Stimulated activated CD8-positive, alpha-beta memory T cell treated with anti-CD3 and anti-CD28 coated beads, Interleukin-12 subunit alpha, Interleukin-12 subunit beta, amount 100 ng/mL, for 24 hours (primary cell): ENCODE results near the gene SPOCK2.
"Not testable (repeated sequence)": the region's sequence is repeated elsewhere in the genome, so short reads cannot be mapped to it uniquely, and the experiment has no call there.

ENCODE experiments used
- DNase-seq: peaks from one replicate; pipeline ENCODE4 v3.0.0-alpha.2; 2020; ENCODE audit errors: extremely low read depth

The SPOCK2 gene

DNA sequence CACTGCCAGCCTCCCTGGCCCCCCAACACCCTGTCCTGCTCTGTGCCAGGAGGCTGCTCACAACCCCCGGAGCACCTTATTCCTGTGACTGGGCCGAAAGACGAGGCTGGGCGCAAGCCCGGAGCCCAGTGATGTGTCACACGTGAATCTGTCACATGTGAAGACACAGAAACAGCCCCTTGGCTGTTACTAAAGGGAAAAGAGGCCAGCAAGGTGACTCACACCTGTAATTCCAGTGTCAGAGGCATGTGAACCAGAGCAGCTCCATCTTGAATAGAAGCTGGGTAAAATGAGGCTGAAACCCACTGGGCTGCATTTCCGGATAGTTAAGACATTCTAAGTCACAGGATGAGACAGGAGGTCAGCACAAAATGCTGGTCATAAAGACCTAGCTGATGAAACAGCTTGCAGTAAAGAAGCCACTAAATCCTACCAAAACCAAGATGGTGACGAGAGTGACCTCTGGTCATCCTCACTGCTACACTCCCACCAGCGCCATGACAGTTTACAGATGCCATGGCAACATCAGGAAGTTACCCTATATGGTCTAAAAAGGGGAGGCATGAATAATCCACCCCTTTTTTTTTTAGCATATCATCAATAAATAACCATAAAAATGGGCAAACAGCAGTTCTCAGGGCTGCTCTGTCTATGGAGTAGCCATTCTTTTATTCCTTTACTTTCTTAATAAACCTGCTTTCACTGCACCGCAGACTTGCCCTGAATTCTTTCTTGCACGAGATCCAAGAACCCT is 55.8 kb downstream of the SPOCK2 start:
- not testable (repeated sequence) for DNase-seq

GRCh38 chr10:72031706-72032105 is 56.6 kb downstream of the SPOCK2 start:
- DNase-seq = no peak

DNA sequence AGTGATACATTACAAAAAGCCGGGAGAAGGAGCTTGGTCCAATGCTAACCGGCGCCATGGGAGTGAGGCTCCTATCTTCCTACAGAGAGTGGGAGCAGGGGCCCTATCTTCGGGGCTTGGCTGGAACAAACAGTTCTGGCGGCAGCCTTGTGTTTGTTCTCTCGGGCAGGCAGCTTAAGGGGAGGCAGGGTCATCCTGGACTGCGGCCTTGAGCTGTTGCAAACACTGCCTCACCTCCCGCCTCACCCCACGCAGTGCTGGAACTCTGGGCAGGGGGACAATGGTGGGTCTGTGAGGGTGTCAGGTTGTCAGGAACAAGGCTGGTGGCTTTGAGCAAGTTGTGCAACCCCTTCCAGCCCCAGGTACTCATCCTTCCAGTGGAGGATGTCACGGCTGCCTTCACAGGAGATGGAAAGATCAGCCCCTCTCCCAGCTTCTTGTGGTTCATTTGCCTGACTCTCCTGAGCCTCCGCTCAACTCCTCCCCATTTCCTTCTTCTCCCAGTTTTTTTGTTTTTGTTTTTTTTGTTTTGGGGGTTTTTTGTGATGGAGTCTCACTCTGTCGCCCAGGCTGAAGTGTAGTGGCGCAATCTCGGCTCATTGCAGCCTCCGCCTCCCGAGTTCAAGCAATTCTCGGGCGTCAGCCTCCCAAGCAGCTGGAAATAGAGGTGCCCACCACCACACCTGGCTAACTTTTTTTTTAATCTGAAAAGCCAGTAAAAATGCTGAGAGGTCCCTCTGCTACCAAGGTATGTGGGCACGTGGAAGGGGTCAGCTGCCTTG is 57.4 kb downstream of the SPOCK2 start:
- no peak for DNase-seq

DNA sequence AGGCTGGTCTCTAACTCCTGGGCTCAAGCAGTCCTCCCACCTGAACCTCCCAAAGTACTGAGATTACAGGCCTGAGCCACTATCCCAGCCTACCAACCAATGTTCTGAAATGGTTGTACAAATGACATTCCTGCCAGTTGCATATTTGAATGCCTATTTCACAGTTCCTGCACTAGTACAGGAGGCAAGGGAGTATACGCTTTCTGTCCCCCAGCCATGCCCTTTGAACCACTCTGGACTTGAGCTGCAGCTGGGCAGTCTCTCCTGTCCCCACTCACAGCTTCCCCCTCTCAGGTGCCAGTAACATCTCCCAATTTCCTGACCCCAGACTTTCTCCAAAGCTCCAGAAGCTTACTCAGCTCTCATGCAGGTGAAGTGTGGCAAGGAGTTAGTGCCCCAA is 58.9 kb downstream of the SPOCK2 start:
- DNase-seq = no peak

GRCh38 chr10:72027498-72027897 is 60.9 kb downstream of the SPOCK2 start:
- DNase-seq = no peak

DNA sequence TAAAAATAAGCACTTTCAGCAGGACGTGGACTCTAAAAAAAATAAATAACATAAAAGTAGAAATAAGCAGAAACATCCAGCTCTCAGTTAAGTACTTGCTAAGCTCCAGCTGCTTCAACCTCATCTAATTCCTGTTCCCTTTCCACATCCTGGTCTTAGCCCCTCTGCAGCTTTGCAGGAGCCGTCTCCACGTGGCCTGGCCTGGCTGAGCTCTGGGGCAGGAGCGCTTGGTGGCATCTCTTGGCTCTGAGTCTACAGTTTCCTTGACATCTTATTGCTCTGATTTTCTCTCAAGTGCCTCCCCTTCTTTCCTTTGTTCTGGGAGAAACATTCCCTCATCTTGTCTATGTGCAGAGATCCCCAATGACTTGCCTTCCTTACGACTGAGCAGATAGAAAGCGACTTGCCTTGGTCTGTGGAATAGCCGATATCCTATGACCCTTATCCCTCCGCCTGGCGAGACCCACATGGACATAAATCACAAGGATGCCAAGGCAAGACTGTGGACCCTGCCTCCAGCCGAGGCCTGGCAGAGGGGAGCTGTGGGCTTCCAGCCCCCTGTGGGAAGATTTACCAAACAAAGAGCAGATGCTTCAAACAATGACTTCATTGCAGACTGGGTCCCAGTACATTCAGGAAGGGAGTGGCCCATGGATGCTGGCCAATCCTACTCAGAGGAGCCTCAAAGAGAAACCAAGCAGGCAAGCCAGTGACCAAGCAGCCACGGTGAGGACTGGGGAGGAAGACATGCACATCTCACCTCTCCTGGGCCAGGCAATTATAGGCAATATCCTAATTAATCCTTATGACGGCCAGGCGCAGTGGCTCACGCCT is 61.9 kb downstream of the SPOCK2 start:
- no peak for DNase-seq

GRCh38 chr10:72025832-72026231 is 62.5 kb downstream of the SPOCK2 start:
- DNase-seq = no peak

DNA sequence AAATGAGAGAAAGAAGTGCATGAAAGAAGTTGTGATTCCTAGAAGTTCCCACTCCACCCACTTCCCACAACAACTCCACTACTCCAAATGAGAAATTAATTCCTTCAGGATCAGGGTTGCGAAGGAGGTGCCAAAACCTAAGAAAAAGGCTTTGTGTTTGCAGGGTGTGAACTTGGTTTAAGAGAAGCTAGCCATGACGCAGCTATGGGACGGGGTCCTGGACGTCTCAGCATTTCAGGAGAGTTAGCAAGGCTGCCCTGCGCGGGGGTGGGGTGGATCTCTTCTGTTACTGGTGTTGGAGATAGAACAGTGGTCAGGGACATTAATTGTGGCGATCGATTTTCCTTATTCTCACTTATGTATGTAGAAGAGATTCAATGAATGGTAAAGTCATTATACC is 63.0 kb downstream of the SPOCK2 start:
- no peak for DNase-seq

DNA sequence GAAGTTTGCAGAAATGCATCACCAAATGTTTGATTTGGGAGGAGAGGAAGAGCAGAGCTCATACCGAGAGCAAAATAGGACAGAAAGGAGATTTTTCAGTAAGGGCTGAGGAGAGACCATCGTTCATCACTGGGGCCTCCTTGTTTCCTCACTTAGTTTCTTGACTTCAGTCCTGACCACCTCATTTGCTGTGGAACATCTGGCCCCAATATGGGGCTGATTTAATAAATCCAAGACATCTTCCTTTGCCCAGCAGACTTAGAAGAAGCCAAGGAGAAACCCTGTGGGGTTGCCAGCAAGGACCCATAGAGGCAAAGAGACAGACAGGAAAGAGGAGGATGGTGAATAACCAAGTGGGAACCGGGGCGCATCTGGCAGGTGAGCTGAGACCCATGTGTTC is 63.8 kb downstream of the SPOCK2 start:
- DNase-seq = no peak

DNA sequence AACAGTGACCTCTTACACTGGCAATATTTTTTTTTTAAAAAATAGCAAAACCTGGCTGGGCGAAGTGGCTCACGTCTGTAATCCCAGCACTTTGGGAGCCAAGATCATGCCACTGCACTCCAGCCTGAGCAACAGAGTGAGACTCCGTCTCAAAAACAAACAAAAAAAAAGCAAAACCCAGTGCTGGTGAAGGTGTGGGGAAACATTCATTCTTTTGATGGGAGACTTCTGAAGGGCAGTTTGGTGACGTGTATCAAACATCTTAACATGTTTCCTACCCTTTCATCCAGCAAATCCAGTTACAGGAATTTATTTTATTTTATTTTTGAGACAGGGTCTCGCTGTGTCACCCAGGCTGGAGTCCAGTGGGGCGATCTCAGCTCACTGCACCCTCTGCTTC is 66.1 kb downstream of the SPOCK2 start:
- no peak for DNase-seq

DNA sequence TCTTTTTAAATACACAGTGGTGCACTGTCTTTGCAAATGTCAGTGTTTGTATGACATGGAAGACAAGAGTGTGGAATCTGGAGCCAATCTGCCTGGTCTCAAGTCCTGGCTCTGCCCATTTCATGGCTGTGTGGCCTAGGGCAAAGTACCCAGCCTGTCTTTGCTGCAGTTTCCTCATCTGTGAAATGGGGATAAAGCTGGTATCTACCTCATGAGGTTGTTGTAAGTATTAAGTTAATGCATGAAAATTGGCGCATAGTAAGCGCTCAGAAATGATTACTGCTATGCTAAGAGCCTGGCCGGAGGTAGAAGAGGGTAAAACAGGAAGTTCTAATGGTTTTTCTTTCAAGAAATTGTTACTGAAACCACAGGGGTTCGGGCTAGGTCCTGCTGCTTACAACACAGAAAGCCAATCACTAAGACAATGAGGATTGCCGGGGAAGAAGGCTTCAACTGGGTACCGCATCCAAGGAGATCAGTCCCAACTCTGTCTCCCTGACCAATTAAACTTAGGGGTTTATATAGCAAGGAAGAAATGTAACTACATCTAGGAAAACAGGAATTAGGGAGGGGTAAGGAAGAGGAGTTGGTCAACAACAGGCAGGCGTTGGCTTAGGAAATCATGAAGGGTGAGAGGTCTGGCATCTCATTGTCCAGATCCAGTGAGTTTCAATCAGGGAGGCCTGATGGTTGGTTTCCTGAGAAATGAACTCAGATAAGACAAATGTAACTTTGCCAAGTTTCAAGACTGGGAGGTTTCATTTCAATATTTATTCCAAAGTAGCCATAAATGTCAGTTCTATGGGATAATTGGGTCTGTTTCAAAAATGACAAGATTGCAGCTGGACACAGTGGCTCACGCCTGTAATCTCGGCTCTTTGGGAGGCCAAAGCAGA is 67.2 kb downstream of the SPOCK2 start:
- DNase-seq = no peak

DNA sequence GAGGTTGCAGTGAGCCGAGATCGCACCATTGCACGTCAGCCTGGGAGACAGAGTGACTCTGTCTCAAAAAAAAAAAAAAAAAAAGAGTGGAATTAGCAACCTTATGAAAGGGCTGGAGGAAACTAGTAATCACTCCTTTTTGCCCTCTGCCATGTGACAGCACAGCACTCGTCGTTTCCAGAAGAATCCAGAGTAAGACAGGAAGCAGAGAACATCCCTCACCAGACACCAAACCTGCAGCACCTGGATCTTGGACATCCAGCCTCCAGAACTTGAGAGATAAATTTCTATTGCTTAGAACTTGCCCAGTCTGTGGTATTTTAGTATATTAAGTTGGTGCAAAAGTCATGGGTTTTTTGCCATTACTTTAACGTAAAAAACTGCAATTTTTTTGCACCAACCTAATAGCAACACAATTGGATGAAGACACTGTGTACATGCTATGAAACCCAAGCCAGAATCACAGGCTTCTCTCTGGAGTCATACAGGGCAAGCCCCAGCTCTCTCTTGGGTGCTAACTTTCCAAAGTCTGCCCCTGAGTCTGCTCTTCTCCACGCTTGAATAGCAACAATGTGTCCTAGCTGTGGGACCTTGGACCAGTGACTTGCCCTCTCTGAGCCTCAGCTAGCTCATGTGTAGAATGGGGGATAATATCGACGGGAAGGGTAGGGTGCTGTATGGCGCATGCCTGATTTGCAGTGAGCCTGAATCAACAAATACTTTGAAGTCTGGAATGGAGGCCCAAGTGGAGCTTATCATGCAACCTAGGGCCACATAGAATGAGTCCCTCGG is 69.1 kb downstream of the SPOCK2 start:
- no peak for DNase-seq

GRCh38 chr10:72016608-72017300 is 71.6 kb downstream of the SPOCK2 start:
- DNase-seq = no peak

DNA sequence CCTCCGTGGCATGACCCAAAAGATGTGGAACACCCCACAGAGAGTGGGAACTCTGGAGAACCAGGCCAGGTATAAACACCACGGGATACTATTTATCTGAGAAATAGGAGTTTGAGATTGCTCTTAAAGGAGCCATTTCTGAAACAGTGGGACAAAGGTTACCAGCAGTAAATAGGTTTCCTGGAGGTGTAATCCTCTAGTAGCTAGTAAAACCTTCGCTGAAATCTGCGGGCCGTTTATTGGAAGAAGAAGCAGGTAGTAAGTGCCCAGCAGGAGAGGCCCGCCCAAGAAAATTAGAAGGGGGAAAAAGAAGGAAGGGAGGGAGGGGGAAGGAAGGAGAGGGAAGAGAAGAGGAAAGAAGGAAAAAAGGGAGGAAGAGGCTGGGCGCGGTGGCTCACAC is 72.5 kb downstream of the SPOCK2 start:
- no peak for DNase-seq

DNA sequence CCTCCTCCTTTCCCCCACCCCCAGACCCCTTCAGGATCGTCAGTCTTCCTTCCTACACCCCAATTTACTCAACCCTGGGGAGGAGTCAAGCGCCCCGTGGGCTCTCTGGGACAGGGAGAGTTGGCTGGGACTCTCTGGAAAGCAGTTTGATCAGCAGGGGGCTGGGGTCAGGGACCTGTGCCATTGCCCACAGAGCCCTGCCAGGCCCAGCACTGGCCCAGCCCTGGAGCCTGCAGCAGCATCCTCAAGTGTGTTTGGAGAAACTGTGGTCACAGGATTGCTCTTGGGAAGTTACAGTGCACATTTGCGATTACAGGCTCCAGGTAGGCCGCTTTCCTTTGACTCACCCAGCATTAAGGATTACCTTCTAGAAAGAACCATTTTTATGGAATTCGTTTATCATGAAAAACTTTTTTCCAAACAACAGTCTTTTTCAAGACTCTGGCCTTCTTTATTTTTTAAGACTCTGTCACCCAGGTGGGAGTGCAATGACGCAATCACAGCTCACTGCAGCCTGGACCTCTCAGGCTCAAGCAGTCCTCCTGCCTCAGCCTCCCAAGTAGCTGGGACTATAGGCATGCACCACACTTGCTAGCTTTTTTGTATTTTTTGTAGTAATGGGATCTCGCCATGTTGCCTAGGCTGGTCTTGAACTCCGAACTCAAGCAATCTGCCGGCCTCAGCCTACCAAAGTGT is 73.4 kb downstream of the SPOCK2 start:
- DNase-seq = no peak

GRCh38 chr10:72014197-72014596 is 74.2 kb downstream of the SPOCK2 start:
- DNase-seq = no peak

- no peak for DNase-seq
Observed at GRCh38 chr10:72013202-72013945, 75.0 kb downstream of the SPOCK2 start.

- DNase-seq = no peak
Observed at GRCh38 chr10:72012796-72013195, 75.6 kb downstream of the SPOCK2 start.
